Endodermal cell (in vitro differentiated cells): ENCODE results near the gene NCK2. TPM values are rescaled to one million over a fixed set of nuclear protein-coding genes. Genes with fewer than 3 reads are reported as not detected.

Source experiments
- DNase-seq: peaks from one replicate; pipeline ENCODE4 v3.0.0-alpha.2; 2017
- H3K27ac ChIP-seq: 2 replicates; pipeline ENCODE4 v1.5.1; 2013; ENCODE audit warnings: mild to moderate bottlenecking, low read depth, low read length, moderate library complexity
- H3K27me3 ChIP-seq: 2 replicates; pipeline ENCODE4 v1.6.1; 2013; ENCODE audit warnings: mild to moderate bottlenecking, low read length, moderate library complexity; ENCODE audit not compliant: insufficient read depth, control insufficient read depth, poor library complexity, severe bottlenecking
- H3K36me3 ChIP-seq: 2 replicates; pipeline ENCODE4 v1.7.0; 2013; ENCODE audit warnings: mild to moderate bottlenecking, low read length, moderate library complexity; ENCODE audit not compliant: control insufficient read depth, insufficient read depth
- H3K4me1 ChIP-seq: one replicate; pipeline ENCODE4 v1.7.0; 2013; ENCODE audit warnings: low read length; ENCODE audit not compliant: control insufficient read depth, insufficient read depth
- H3K4me3 ChIP-seq: 2 replicates; pipeline ENCODE4 v1.5.1; 2013; ENCODE audit warnings: mild to moderate bottlenecking, low read length, moderate library complexity
- H3K9ac ChIP-seq: 2 replicates; pipeline ENCODE4 v1.6.1; 2013; ENCODE audit warnings: mild to moderate bottlenecking, low read length, moderate library complexity; ENCODE audit not compliant: poor library complexity, severe bottlenecking; ENCODE audit errors: extremely low read depth
- H3K9me3 ChIP-seq: 2 replicates; pipeline ENCODE4 v1.6.1; 2013; ENCODE audit warnings: mild to moderate bottlenecking, low read length, moderate library complexity; ENCODE audit not compliant: control insufficient read depth
- H3K27ac Mint-ChIP-seq: 2 replicates; pipeline ENCODE4 v1.8.0; 2020; ENCODE audit warnings: mixed read lengths
- H3K27me3 Mint-ChIP-seq: 2 replicates; pipeline ENCODE4 v1.8.0; 2021; ENCODE audit warnings: mild to moderate bottlenecking, mixed read lengths; ENCODE audit not compliant: insufficient read depth
- H3K36me3 Mint-ChIP-seq: 2 replicates; pipeline ENCODE4 v1.8.0; 2020; ENCODE audit warnings: low read depth, mixed read lengths
- H3K4me1 Mint-ChIP-seq: 2 replicates; pipeline ENCODE4 v1.8.0; 2020; ENCODE audit warnings: mixed read lengths
- H3K4me3 Mint-ChIP-seq: 2 replicates; pipeline ENCODE4 v1.8.0; 2020; ENCODE audit warnings: mild to moderate bottlenecking, moderate library complexity, mixed read lengths
- H3K9me3 Mint-ChIP-seq: 2 replicates; pipeline ENCODE4 v1.8.0; 2020; ENCODE audit warnings: mild to moderate bottlenecking, mixed read lengths
- CTCF ChIP-seq: fragments of 200-600 bp; sonication (generic); conservative IDR thresholded peaks from 2 replicates; pipeline ENCODE4 v1.5.0; 2021; ENCODE audit warnings: antibody characterized with exemption, mild to moderate bottlenecking
- WGBS, 2 experiments: methylation state at CpG; one replicate each; pipeline versions ENCODE4 v1.1.5 to v1.1.7; 2013; ENCODE audit warnings: missing lambda C conversion rate in 2 of 2, mixed read lengths in 1 of 2; ENCODE audit not compliant: insufficient coverage in 1 of 2, insufficient read length in 1 of 2; 5-methylcytosine and 5-hydroxymethylcytosine counted together
- total RNA-seq, 2 donors: library from RNA; stranded (reverse); fragmentation: NEBNext Ultra II Directional in 1 of 2; extraction: Animal tissue kit (Norgen Biotek cat#: 25700) in 1 of 2; gene quantifications; 2 replicates in 1 of 2; 3 replicates in 1 of 2; pipeline ENCODE4 v1.2.1, GENCODE V29; 2021

The NCK2 gene
- total RNA-seq, 2 donors from 2014 or later, result 58.9 to 63.8 TPM

GRCh38 chr2:105883911-105884694 is 139.4 kb downstream of the NCK2 start:
- H3K36me3 Mint-ChIP-seq, result peaks cover 32% of the 10 kb centered on the region

DNA sequence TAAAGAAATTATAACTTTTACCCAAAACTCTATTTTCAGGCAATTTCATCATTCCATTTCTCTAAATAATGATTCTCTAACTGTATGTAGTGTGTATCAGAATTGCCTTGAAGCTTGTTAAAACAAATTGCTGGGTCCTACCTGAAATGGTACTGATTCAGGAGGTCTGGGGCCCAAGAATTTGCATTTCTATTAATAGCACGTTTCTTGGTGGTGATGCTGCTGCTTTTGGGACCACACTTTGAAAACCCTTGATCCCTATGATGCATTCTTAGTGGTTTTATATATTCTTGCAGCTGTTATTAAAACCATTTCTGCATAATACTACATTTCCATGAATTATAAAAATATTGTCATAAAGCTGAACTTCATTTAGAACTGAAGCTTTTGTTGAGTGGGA is 140.7 kb downstream of the NCK2 start:
- Histone ChIP-seq H3K4me3 (no peak overlapping the region), H3K9me3 (peaks cover 16% of the 10 kb centered on the region), H3K36me3 (peaks cover 46% of the 10 kb centered on the region), H3K27me3 (no peaks in the 10 kb centered on the region), H3K4me1 (peaks cover 8% of the 10 kb centered on the region), H3K9ac (no peak overlapping the region), H3K27ac (no peak overlapping the region)
- no peak for DNase-seq
- WGBS, 2 experiments, result 71% methylated on average over 1 of the region's 1 CpG; no CpG with 5 or more reads in 1 of the 2 experiments
- no peak overlapping the region for H3K4me3 Mint-ChIP-seq
- peaks cover 13% of the 10 kb centered on the region for H3K9me3 Mint-ChIP-seq
- no peaks in the 10 kb centered on the region for H3K27me3 Mint-ChIP-seq
- no peak for TF ChIP-seq CTCF
- peaks cover 39% of the 10 kb centered on the region for H3K36me3 Mint-ChIP-seq
- H3K4me1 Mint-ChIP-seq, result peaks cover 19% of the 10 kb centered on the region
- H3K27ac Mint-ChIP-seq, result no peak overlapping the region

More at GRCh38 chr2:105883911-105884694, 139.4 kb downstream of the NCK2 start:
- peaks cover 14% of the 10 kb centered on the region for H3K9me3 ChIP-seq
- H3K9me3 Mint-ChIP-seq, result peaks cover 10% of the 10 kb centered on the region
- no peak for TF ChIP-seq CTCF
- no peaks in the 10 kb centered on the region for H3K27me3 ChIP-seq
- no peak overlapping the region for H3K27ac ChIP-seq
- peaks cover 43% of the 10 kb centered on the region for H3K36me3 ChIP-seq
- H3K4me1 Mint-ChIP-seq, result peaks cover 17% of the 10 kb centered on the region
- H3K27me3 Mint-ChIP-seq, result no peaks in the 10 kb centered on the region
- WGBS, 2 experiments, result 94 to 98% methylated on average over 5 to 9 of the region's 11 CpGs
- H3K4me3 ChIP-seq, result no peak overlapping the region
- H3K27ac Mint-ChIP-seq, result no peak overlapping the region
- no peak overlapping the region for H3K4me3 Mint-ChIP-seq
- no peak overlapping the region for H3K9ac ChIP-seq
- H3K4me1 ChIP-seq, result peaks cover 8% of the 10 kb centered on the region
- no peak for DNase-seq

- DNase-seq, result no peak
- Mint-ChIP-seq H3K27ac (no peak overlapping the region), H3K36me3 (peaks cover 42% of the 10 kb centered on the region), H3K4me3 (no peak overlapping the region), H3K9me3 (peaks cover 13% of the 10 kb centered on the region), H3K27me3 (no peaks in the 10 kb centered on the region), H3K4me1 (peaks cover 25% of the 10 kb centered on the region)
- no peak overlapping the region for H3K4me3 ChIP-seq
- peaks cover 8% of the 10 kb centered on the region for H3K4me1 ChIP-seq
- no peaks in the 10 kb centered on the region for H3K27me3 ChIP-seq
- no peak overlapping the region for H3K9ac ChIP-seq
- H3K36me3 ChIP-seq, result peaks cover 45% of the 10 kb centered on the region
- no peak overlapping the region for H3K27ac ChIP-seq
- WGBS, 2 experiments, result 95 to 100% methylated on average over 1 of the region's 1 CpG
- TF ChIP-seq CTCF, result no peak
- peaks cover 16% of the 10 kb centered on the region for H3K9me3 ChIP-seq
These were observed 141.3 kb downstream of the NCK2 start for GRCh38 chr2:105886029-105886454.
